ENCODE measurements around the gene TCF4. TPM values are rescaled to one million over a fixed set of nuclear protein-coding genes. Genes with fewer than 3 reads are reported as not detected.

The TCF4 gene
- total and polyA plus RNA-seq, 2 donors (not counting 1 experiment from before 2014, with no cell fraction given) = 68.5 to 353 TPM

- peaks cover 0 to 2% of the 10 kb centered on the region in 2 experiments for H3K36me3 ChIP-seq (replicated peaks in 1 of 2; ENCODE audit: control extremely low read depth in 1 of 2, control insufficient read depth in 1 of 2, extremely low read depth in 1 of 2, insufficient read depth in 2 of 2, low read length in 1 of 2)
- POLR2A ChIA-PET = no interaction called here
- peaks cover 32% of the 10 kb centered on the region for H3K79me2 ChIP-seq (ENCODE audit: control insufficient read depth, insufficient read depth, low read length)
- no peaks in the 10 kb centered on the region for H3K27me3 ChIP-seq (replicated peaks in 1 of 4; ENCODE audit: control extremely low read depth in 1 of 4, control insufficient read depth in 3 of 4, insufficient read depth in 4 of 4, low read length in 3 of 4)
- H3K27ac ChIP-seq (ENCODE audit: low read length in 2 of 2) = no peak overlapping the region
- H3K9me3 ChIP-seq (ENCODE audit: control extremely low read depth in 1 of 3, control insufficient read depth in 2 of 3, insufficient read depth in 1 of 3, low read length in 2 of 3) = no peaks in the 10 kb centered on the region
- intact Hi-C loops (cut with micrococcal nuclease) = no loop called here
- Mint-ChIP-seq H3K4me3 (no peak overlapping the region), H3K9me3 (ENCODE audit: insufficient read depth) (no peaks in the 10 kb centered on the region), H3K27me3 (peaks cover 3% of the 10 kb centered on the region), H3K27ac (no peak overlapping the region), H3K4me1 (peaks cover 15% of the 10 kb centered on the region)
- H3K9ac ChIP-seq (ENCODE audit: low read length) = no peak overlapping the region
- H2AFZ ChIP-seq (ENCODE audit: insufficient read depth, low read depth, low read length, poor library complexity, severe bottlenecking) = no peak overlapping the region
- WGBS (ENCODE audit: insufficient coverage) = 96% methylated on average over 6 of the region's 8 CpGs
- H3K4me1 ChIP-seq (ENCODE audit: control insufficient read depth in 2 of 2, insufficient read depth in 2 of 2, low read length in 2 of 2) = no peaks in the 10 kb centered on the region
- no peaks in the 10 kb centered on the region for H4K20me1 ChIP-seq (ENCODE audit: control insufficient read depth, insufficient read depth, low read length, poor library complexity, severe bottlenecking)
- DNase-seq (no peak), ATAC-seq (ENCODE audit: low read depth) (no peak)
- H3K4me2 ChIP-seq (replicated peaks; ENCODE audit: low read depth, low read length, poor library complexity, severe bottlenecking) = no peak overlapping the region
- H3K4me3 ChIP-seq (ENCODE audit: control extremely low read depth in 1 of 5, extremely low read depth in 1 of 5, insufficient read depth in 1 of 5, low read depth in 2 of 5, low read length in 4 of 5) = no peak overlapping the region
- no peak for TF ChIP-seq EZH2 (IDR thresholded peaks at IDR 0.05; ENCODE audit: borderline replicate concordance, insufficient read depth, low read depth, low read length, poor library complexity, severe bottlenecking)
- CTCF ChIA-PET = interaction anchor here (1.2 kb wide), 1 partner anchor 136 kb away, joined by 3 read pairs; no protein-coding TSS in a partner anchor
Measured at GRCh38 chr18:55551227-55551626, 36.8 kb downstream of the TCF4 start.

- CTCF ChIA-PET = no interaction called here
- POLR2A ChIA-PET = no interaction called here
- H3K79me2 ChIP-seq (ENCODE audit: control insufficient read depth, insufficient read depth, low read length) = peaks cover 32% of the 10 kb centered on the region
Measured at GRCh38 chr18:55550471-55550870, 37.5 kb downstream of the TCF4 start.

More at GRCh38 chr18:55550471-55550870, 37.5 kb downstream of the TCF4 start:
- H4K20me1 ChIP-seq (ENCODE audit: control insufficient read depth, insufficient read depth, low read length, poor library complexity, severe bottlenecking) = no peaks in the 10 kb centered on the region
- intact Hi-C loops (cut with micrococcal nuclease) = no loop called here
- TF ChIP-seq, protein P1, sequence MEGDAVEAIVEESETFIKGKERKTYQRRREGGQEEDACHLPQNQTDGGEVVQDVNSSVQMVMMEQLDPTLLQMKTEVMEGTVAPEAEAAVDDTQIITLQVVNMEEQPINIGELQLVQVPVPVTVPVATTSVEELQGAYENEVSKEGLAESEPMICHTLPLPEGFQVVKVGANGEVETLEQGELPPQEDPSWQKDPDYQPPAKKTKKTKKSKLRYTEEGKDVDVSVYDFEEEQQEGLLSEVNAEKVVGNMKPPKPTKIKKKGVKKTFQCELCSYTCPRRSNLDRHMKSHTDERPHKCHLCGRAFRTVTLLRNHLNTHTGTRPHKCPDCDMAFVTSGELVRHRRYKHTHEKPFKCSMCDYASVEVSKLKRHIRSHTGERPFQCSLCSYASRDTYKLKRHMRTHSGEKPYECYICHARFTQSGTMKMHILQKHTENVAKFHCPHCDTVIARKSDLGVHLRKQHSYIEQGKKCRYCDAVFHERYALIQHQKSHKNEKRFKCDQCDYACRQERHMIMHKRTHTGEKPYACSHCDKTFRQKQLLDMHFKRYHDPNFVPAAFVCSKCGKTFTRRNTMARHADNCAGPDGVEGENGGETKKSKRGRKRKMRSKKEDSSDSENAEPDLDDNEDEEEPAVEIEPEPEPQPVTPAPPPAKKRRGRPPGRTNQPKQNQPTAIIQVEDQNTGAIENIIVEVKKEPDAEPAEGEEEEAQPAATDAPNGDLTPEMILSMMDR (IDR thresholded peaks at IDR 0.05) = no peak
- Mint-ChIP-seq H3K9me3 (ENCODE audit: insufficient read depth) (no peaks in the 10 kb centered on the region), H3K27me3 (peaks cover 3% of the 10 kb centered on the region), H3K4me3 (no peak overlapping the region), H3K27ac (no peak overlapping the region), H3K4me1 (peaks cover 15% of the 10 kb centered on the region)
- ATAC-seq (ENCODE audit: low read depth) (no peak), DNase-seq (no peak)
- no peaks in the 10 kb centered on the region for H3K9me3 ChIP-seq (ENCODE audit: control extremely low read depth in 1 of 3, control insufficient read depth in 2 of 3, insufficient read depth in 1 of 3, low read length in 2 of 3)
- H3K27ac ChIP-seq (ENCODE audit: low read length in 2 of 2) = no peak overlapping the region
- H3K9ac ChIP-seq (ENCODE audit: low read length) = no peak overlapping the region
- no peak overlapping the region for H2AFZ ChIP-seq (ENCODE audit: insufficient read depth, low read depth, low read length, poor library complexity, severe bottlenecking)
- no peaks in the 10 kb centered on the region for H3K27me3 ChIP-seq (replicated peaks in 1 of 4; ENCODE audit: control extremely low read depth in 1 of 4, control insufficient read depth in 3 of 4, insufficient read depth in 4 of 4, low read length in 3 of 4)
- H3K4me2 ChIP-seq (replicated peaks; ENCODE audit: low read depth, low read length, poor library complexity, severe bottlenecking) = no peak overlapping the region
- H3K4me3 ChIP-seq (ENCODE audit: control extremely low read depth in 1 of 5, extremely low read depth in 1 of 5, insufficient read depth in 1 of 5, low read depth in 2 of 5, low read length in 4 of 5) = no peak overlapping the region
- peaks cover 0 to 2% of the 10 kb centered on the region in 2 experiments for H3K36me3 ChIP-seq (replicated peaks in 1 of 2; ENCODE audit: control extremely low read depth in 1 of 2, control insufficient read depth in 1 of 2, extremely low read depth in 1 of 2, insufficient read depth in 2 of 2, low read length in 1 of 2)
- 95% methylated on average over 2 of the region's 8 CpGs for WGBS (ENCODE audit: insufficient coverage)
- H3K4me1 ChIP-seq (ENCODE audit: control insufficient read depth in 2 of 2, insufficient read depth in 2 of 2, low read length in 2 of 2) = no peaks in the 10 kb centered on the region

Measured in B cell (primary cell).